Measurements from ENCODE around the gene TMEM80.

Gene TMEM80

GRCh38 chr11:680476-680875 is 15.1 kb upstream of the TMEM80 start:
- no peaks in the 10 kb centered on the region for H4K20me1 ChIP-seq (ENCODE audit: insufficient read depth, low read length)
- TF ChIP-seq EZH2 (IDR thresholded peaks at IDR 0.05; ENCODE audit: borderline replicate concordance, low read length) (no peak), CTCF (IDR thresholded peaks at IDR 0.05; ENCODE audit: low read length) (no peak)
- no peaks in the 10 kb centered on the region for H3K79me2 ChIP-seq (ENCODE audit: insufficient read depth, low read length)
- no peak overlapping the region for H3K9ac ChIP-seq (ENCODE audit: low read length)
- H3K9me2 ChIP-seq (ENCODE audit: low read depth, low read length), result no peaks in the 10 kb centered on the region
- H3K4me2 ChIP-seq (ENCODE audit: low read length), result no peak overlapping the region
- H3K4me1 ChIP-seq (ENCODE audit: insufficient read depth, low read length, severe bottlenecking), result no peaks in the 10 kb centered on the region
- H3K27ac ChIP-seq (ENCODE audit: low read depth, low read length, poor library complexity, severe bottlenecking), result no peak overlapping the region
- no peak overlapping the region for H2AFZ ChIP-seq (ENCODE audit: low read length)
- no peaks in the 10 kb centered on the region for H3F3A ChIP-seq (ENCODE audit: insufficient read depth, low read length)
- no peaks in the 10 kb centered on the region for H3K27me3 ChIP-seq (ENCODE audit: insufficient read depth, low read length)
- no peaks in the 10 kb centered on the region for H3K9me3 ChIP-seq (ENCODE audit: low read length)
- H3K4me3 ChIP-seq (ENCODE audit: low read depth, low read length, poor library complexity, severe bottlenecking), result no peak overlapping the region
- H3K36me3 ChIP-seq (ENCODE audit: insufficient read depth, low read length), result peaks cover 48% of the 10 kb centered on the region

- peaks cover 52% of the 10 kb centered on the region for H3K36me3 ChIP-seq (ENCODE audit: insufficient read depth, low read length)
- H3K4me2 ChIP-seq (ENCODE audit: low read length), result no peak overlapping the region
- H4K20me1 ChIP-seq (ENCODE audit: insufficient read depth, low read length), result no peaks in the 10 kb centered on the region
- no peaks in the 10 kb centered on the region for H3K27me3 ChIP-seq (ENCODE audit: insufficient read depth, low read length)
- no peaks in the 10 kb centered on the region for H3K79me2 ChIP-seq (ENCODE audit: insufficient read depth, low read length)
- H2AFZ ChIP-seq (ENCODE audit: low read length), result no peak overlapping the region
- H3F3A ChIP-seq (ENCODE audit: insufficient read depth, low read length), result no peaks in the 10 kb centered on the region
- no peaks in the 10 kb centered on the region for H3K9me3 ChIP-seq (ENCODE audit: low read length)
- H3K27ac ChIP-seq (ENCODE audit: low read depth, low read length, poor library complexity, severe bottlenecking), result no peak overlapping the region
- no peak overlapping the region for H3K4me3 ChIP-seq (ENCODE audit: low read depth, low read length, poor library complexity, severe bottlenecking)
- no peak for TF ChIP-seq EZH2 (IDR thresholded peaks at IDR 0.05; ENCODE audit: borderline replicate concordance, low read length)
- TF ChIP-seq CTCF (IDR thresholded peaks at IDR 0.05; ENCODE audit: low read length), result no peak
- no peaks in the 10 kb centered on the region for H3K4me1 ChIP-seq (ENCODE audit: insufficient read depth, low read length, severe bottlenecking)
- H3K9ac ChIP-seq (ENCODE audit: low read length), result no peak overlapping the region
- H3K9me2 ChIP-seq (ENCODE audit: low read depth, low read length), result no peaks in the 10 kb centered on the region
These were observed 14.6 kb upstream of the TMEM80 start for GRCh38 chr11:680970-681369.

GRCh38 chr11:686451-687243 is 9.0 kb upstream of the TMEM80 start:
- no peaks in the 10 kb centered on the region for H3K27me3 ChIP-seq (ENCODE audit: insufficient read depth, low read length)
- no peaks in the 10 kb centered on the region for H3K79me2 ChIP-seq (ENCODE audit: insufficient read depth, low read length)
- no peak overlapping the region for H3K4me3 ChIP-seq (ENCODE audit: low read depth, low read length, poor library complexity, severe bottlenecking)
- H3F3A ChIP-seq (ENCODE audit: insufficient read depth, low read length), result no peaks in the 10 kb centered on the region
- TF ChIP-seq EZH2 (IDR thresholded peaks at IDR 0.05; ENCODE audit: borderline replicate concordance, low read length) (no peak), CTCF (IDR thresholded peaks at IDR 0.05; ENCODE audit: low read length) (no peak)
- H3K4me2 ChIP-seq (ENCODE audit: low read length), result no peak overlapping the region
- H3K9ac ChIP-seq (ENCODE audit: low read length), result no peak overlapping the region
- H3K4me1 ChIP-seq (ENCODE audit: insufficient read depth, low read length, severe bottlenecking), result no peaks in the 10 kb centered on the region
- no peaks in the 10 kb centered on the region for H4K20me1 ChIP-seq (ENCODE audit: insufficient read depth, low read length)
- H3K27ac ChIP-seq (ENCODE audit: low read depth, low read length, poor library complexity, severe bottlenecking), result no peak overlapping the region
- peaks cover 68% of the 10 kb centered on the region for H3K36me3 ChIP-seq (ENCODE audit: insufficient read depth, low read length)
- H3K9me2 ChIP-seq (ENCODE audit: low read depth, low read length), result no peaks in the 10 kb centered on the region
- H2AFZ ChIP-seq (ENCODE audit: low read length), result no peak overlapping the region
- H3K9me3 ChIP-seq (ENCODE audit: low read length), result no peaks in the 10 kb centered on the region
